Measurements from ENCODE around the gene SMU1.

- TF ChIP-seq CTCF (IDR thresholded peaks at IDR 0.05; ENCODE audit: poor library complexity) (no peak), EZH2 (IDR thresholded peaks at IDR 0.05; ENCODE audit: borderline replicate concordance) (no peak), EZH2phosphoT487 (IDR thresholded peaks at IDR 0.05; ENCODE audit: low read depth, severe bottlenecking, unreplicated experiment) (no peak)
Measured at GRCh38 chr9:33030285-33030684, 46.2 kb downstream of the SMU1 start.

All from hepatocyte (in vitro differentiated cells).